WERI-Rb-1 (cell line): Measurements from ENCODE around the gene ITPK1.

Experiments
- DNase-seq: peaks from one replicate; pipeline ENCODE4 v3.0.0-alpha.2; 2020
- H3K27ac ChIP-seq: fragments of 250-450 bp; sonication (Bioruptor Pico); 2 replicates; pipeline ENCODE4 v1.5.1; 2020; ENCODE audit warnings: mild to moderate bottlenecking, moderate library complexity
- H3K27me3 ChIP-seq: fragments of 250-450 bp; sonication (Bioruptor Pico); 2 replicates; pipeline ENCODE4 v1.5.1; 2021; ENCODE audit warnings: mild to moderate bottlenecking, low read depth, moderate library complexity; ENCODE audit not compliant: insufficient read depth, severe bottlenecking
- H3K36me3 ChIP-seq: fragments of 250-450 bp; sonication (Bioruptor Pico); 2 replicates; pipeline ENCODE4 v1.5.1; 2020; ENCODE audit warnings: mild to moderate bottlenecking, moderate library complexity
- H3K4me3 ChIP-seq: 2 replicates; pipeline ENCODE4 v1.5.1; 2011; ENCODE audit warnings: low read depth, mild to moderate bottlenecking, control low read depth, low read length
- H3K9me3 ChIP-seq: fragments of 250-450 bp; sonication (Bioruptor Pico); 2 replicates; pipeline ENCODE4 v1.5.1; 2021; ENCODE audit warnings: mild to moderate bottlenecking, moderate library complexity; ENCODE audit not compliant: severe bottlenecking
- TF ChIP-seq, protein P1 (sequence below): IDR thresholded peaks from 2 replicates; pipeline ENCODE4 v1.5.1; 2011; ENCODE audit warnings: low read depth, mild to moderate bottlenecking, control low read depth, inconsistent platforms, low read length

The ITPK1 gene

DNA sequence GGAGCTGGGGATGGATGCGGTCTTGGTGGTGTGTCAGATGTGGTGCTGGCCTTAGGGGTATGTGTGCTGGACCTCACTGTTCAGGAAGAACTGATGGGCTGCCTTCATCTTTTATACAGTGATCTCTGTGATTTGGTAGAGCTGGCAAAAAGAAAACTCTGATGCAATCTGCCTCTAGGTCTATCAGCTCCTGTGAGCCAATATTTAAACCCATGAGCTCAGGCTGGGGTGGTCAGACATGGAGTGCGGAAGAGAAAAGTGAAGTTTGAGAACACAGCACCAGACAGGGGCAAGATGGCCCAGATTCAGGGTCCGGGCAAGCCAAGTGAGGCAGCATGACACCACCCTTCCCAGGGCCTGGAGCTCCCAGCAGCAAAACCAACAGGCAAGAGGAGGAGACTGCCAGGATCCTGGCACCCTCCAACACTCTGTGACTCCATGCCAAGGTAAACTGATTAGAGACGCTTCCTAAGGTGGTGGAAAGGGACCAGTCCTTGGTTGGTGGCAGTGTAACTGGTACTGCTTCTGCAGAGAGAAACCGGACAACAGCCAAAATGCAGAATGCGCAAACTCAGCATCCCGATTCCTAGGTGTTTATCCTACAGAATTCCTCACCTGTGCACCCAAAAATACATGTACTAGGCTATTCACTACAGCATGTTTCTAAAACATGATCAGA is 110.5 kb downstream of the ITPK1 start:
- no peak for DNase-seq
- TF ChIP-seq, protein P1, sequence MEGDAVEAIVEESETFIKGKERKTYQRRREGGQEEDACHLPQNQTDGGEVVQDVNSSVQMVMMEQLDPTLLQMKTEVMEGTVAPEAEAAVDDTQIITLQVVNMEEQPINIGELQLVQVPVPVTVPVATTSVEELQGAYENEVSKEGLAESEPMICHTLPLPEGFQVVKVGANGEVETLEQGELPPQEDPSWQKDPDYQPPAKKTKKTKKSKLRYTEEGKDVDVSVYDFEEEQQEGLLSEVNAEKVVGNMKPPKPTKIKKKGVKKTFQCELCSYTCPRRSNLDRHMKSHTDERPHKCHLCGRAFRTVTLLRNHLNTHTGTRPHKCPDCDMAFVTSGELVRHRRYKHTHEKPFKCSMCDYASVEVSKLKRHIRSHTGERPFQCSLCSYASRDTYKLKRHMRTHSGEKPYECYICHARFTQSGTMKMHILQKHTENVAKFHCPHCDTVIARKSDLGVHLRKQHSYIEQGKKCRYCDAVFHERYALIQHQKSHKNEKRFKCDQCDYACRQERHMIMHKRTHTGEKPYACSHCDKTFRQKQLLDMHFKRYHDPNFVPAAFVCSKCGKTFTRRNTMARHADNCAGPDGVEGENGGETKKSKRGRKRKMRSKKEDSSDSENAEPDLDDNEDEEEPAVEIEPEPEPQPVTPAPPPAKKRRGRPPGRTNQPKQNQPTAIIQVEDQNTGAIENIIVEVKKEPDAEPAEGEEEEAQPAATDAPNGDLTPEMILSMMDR: no peak
- Histone ChIP-seq H3K27me3 (no peaks in the 10 kb centered on the region), H3K9me3 (no peaks in the 10 kb centered on the region), H3K4me3 (no peak overlapping the region), H3K27ac (no peak overlapping the region), H3K36me3 (no peaks in the 10 kb centered on the region)

GRCh38 chr14:93004699-93005082 is 111.0 kb downstream of the ITPK1 start:
- TF ChIP-seq, protein P1: no peak
- Histone ChIP-seq H3K27me3 (no peaks in the 10 kb centered on the region), H3K9me3 (no peaks in the 10 kb centered on the region), H3K4me3 (no peak overlapping the region), H3K36me3 (no peaks in the 10 kb centered on the region), H3K27ac (no peak overlapping the region)
- no peak for DNase-seq

GRCh38 chr14:93003945-93004698 is 111.6 kb downstream of the ITPK1 start:
- no peak for DNase-seq
- TF ChIP-seq, protein P1: no peak
- Histone ChIP-seq H3K9me3 (no peaks in the 10 kb centered on the region), H3K27me3 (no peaks in the 10 kb centered on the region), H3K4me3 (no peak overlapping the region), H3K27ac (no peak overlapping the region), H3K36me3 (no peaks in the 10 kb centered on the region)

GRCh38 chr14:93002851-93003298 is 112.8 kb downstream of the ITPK1 start:
- Histone ChIP-seq H3K27ac (no peak overlapping the region), H3K36me3 (no peaks in the 10 kb centered on the region; the same call in 1 of the 2 replicates), H3K9me3 (no peaks in the 10 kb centered on the region), H3K4me3 (no peak overlapping the region), H3K27me3 (no peaks in the 10 kb centered on the region)
- TF ChIP-seq, protein P1: no peak
- no peak for DNase-seq

GRCh38 chr14:93002049-93002448 is 113.7 kb downstream of the ITPK1 start:
- H3K9me3 ChIP-seq: no peaks in the 10 kb centered on the region
- TF ChIP-seq, protein P1: no peak
- no peak for DNase-seq
- no peak overlapping the region for H3K27ac ChIP-seq
- no peak overlapping the region for H3K4me3 ChIP-seq
- H3K36me3 ChIP-seq: no peaks in the 10 kb centered on the region; the same call in 1 of the 2 replicates
- no peaks in the 10 kb centered on the region for H3K27me3 ChIP-seq
